ENCODE measurements around the gene CHD2.
A peak's percentile ranks its signal among the peaks of the same experiment; 100 is the strongest.
"Not testable (repeated sequence)": the region's sequence is repeated elsewhere in the genome, so short reads cannot be mapped to it uniquely, and the experiment has no call there.

The CHD2 gene

DNA sequence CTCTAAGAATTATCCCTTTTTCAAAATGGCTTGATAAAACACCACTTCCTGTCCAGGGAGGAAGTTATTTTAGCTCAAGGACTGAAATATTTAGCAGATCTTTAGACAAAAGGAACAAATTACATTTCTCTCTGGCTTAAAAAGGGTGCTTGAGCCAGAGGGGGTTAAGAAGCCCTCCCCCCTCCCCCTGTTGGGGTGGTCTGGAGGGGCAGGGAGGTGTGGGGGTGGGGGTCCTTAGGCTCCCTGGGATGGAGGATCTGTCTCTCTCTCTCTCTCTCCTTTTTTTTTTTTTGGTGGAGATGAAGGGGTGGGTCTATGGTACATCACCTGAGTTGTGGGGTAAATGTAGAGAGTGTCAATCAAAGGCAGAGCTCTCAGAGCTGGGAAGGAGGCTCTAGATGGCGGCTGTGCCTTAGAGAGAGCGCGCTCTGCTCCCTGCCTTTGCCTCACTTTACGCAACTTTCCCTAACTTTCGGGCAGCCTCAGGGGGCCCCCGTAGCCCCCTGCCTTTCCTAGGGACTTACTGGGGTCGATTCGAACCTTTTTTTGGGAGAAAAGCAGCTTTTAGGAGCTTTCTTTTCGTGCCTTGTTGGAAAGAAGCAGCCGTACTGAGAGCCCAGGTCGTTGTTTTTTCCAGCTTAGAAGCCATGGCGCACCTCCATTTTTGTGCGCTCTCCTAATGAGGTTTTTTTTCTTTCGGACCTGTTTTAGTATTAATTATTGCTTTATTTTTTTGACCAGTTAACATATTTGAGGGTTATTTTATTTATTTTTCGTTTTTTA, at the start of gene CHD2:
CHD2 (plus strand) TSS at position 377 of the 783 bp plus-strand sequence. CDS start 914 bp downstream, outside the sequence.
- H3K27me3 ChIP-seq (ENCODE audit: control insufficient read depth, insufficient read depth, low read length), result no peaks in the 10 kb centered on the region
- H3K4me3 ChIP-seq (ENCODE audit: low read depth, low read length), result peak within 1 kb of the TSS; percentile 99
- peak within 1 kb of the TSS; percentile 100 for H3K9ac ChIP-seq (ENCODE audit: low read depth, low read length)
- H3K36me3 ChIP-seq (ENCODE audit: control insufficient read depth, insufficient read depth, low read length), result peaks cover 51% of the 10 kb centered on the region
- peak within 1 kb of the TSS; percentile 100 for H3K27ac ChIP-seq (ENCODE audit: low read depth, low read length)
- H3K4me1 ChIP-seq (ENCODE audit: control insufficient read depth, insufficient read depth, low read length), result peaks cover 10% of the 10 kb centered on the region
- no peaks in the 10 kb centered on the region for H3K9me3 ChIP-seq (ENCODE audit: control insufficient read depth, insufficient read depth, low read length)

DNA sequence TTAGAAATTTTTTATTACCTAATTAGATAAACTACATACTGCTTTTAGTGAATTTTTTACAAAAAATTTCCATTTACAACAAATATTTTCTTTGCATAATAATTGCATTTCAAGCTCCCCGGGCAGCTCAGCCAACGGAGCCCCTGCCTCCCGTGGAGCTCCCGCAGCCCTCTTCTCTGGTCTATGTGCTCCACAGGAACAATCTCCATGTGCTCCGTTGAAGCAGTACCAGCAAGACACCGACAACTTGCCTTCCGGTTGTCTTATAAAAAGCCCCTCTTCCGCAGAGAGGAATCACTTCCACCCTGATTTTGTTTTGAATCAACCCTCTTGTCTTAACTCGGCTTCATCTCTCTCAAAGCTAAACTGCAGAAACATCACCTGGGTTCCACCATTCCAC, 46.9 kb upstream of the CHD2 start:
- H3K4me3 ChIP-seq (ENCODE audit: low read depth, low read length), result no peak overlapping the region
- H3K27me3 ChIP-seq (ENCODE audit: control insufficient read depth, insufficient read depth, low read length), result no peaks in the 10 kb centered on the region

DNA sequence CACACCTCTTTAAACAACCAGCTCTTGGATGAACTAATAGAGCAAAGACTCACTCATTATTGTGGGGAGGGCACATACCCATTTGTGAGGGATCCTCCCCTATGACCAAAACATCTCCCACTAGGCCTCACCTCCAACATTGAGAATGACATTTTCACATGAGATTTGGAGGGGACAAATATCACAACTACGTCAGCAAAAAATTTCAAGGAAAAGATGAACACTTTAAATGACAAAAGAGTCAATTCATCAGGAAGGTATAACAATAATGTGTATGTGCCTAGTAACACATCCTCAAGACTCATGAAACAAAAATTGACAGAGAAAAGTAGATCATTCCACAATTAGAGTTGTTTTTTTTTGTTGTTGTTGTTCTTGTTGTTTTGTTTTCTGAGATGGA, 38.4 kb upstream of the CHD2 start:
- Histone ChIP-seq H3K9ac (ENCODE audit: low read depth, low read length) (no peak overlapping the region), H3K4me1 (ENCODE audit: control insufficient read depth, insufficient read depth, low read length) (no peaks in the 10 kb centered on the region), H3K27ac (ENCODE audit: low read depth, low read length) (no peak overlapping the region), H3K27me3 (ENCODE audit: control insufficient read depth, insufficient read depth, low read length) (no peaks in the 10 kb centered on the region), H3K9me3 (ENCODE audit: control insufficient read depth, insufficient read depth, low read length) (no peaks in the 10 kb centered on the region), H3K36me3 (ENCODE audit: control insufficient read depth, insufficient read depth, low read length) (no peaks in the 10 kb centered on the region), H3K4me3 (ENCODE audit: low read depth, low read length) (no peak overlapping the region)

More for the DNA sequence above, 46.9 kb upstream of the CHD2 start:
- H3K9me3 ChIP-seq (ENCODE audit: control insufficient read depth, insufficient read depth, low read length), result no peaks in the 10 kb centered on the region
- no peak overlapping the region for H3K27ac ChIP-seq (ENCODE audit: low read depth, low read length)
- no peak overlapping the region for H3K9ac ChIP-seq (ENCODE audit: low read depth, low read length)
- H3K4me1 ChIP-seq (ENCODE audit: control insufficient read depth, insufficient read depth, low read length), result no peaks in the 10 kb centered on the region
- H3K36me3 ChIP-seq (ENCODE audit: control insufficient read depth, insufficient read depth, low read length), result no peaks in the 10 kb centered on the region

- no peaks in the 10 kb centered on the region for H3K9me3 ChIP-seq (ENCODE audit: control insufficient read depth, insufficient read depth, low read length)
- no peak overlapping the region for H3K27ac ChIP-seq (ENCODE audit: low read depth, low read length)
- no peaks in the 10 kb centered on the region for H3K36me3 ChIP-seq (ENCODE audit: control insufficient read depth, insufficient read depth, low read length)
- no peaks in the 10 kb centered on the region for H3K27me3 ChIP-seq (ENCODE audit: control insufficient read depth, insufficient read depth, low read length)
- H3K9ac ChIP-seq (ENCODE audit: low read depth, low read length), result no peak overlapping the region
- H3K4me3 ChIP-seq (ENCODE audit: low read depth, low read length), result no peak overlapping the region
- H3K4me1 ChIP-seq (ENCODE audit: control insufficient read depth, insufficient read depth, low read length), result no peaks in the 10 kb centered on the region
Observed at GRCh38 chr15:92864127-92864814, 35.9 kb upstream of the CHD2 start.

DNA sequence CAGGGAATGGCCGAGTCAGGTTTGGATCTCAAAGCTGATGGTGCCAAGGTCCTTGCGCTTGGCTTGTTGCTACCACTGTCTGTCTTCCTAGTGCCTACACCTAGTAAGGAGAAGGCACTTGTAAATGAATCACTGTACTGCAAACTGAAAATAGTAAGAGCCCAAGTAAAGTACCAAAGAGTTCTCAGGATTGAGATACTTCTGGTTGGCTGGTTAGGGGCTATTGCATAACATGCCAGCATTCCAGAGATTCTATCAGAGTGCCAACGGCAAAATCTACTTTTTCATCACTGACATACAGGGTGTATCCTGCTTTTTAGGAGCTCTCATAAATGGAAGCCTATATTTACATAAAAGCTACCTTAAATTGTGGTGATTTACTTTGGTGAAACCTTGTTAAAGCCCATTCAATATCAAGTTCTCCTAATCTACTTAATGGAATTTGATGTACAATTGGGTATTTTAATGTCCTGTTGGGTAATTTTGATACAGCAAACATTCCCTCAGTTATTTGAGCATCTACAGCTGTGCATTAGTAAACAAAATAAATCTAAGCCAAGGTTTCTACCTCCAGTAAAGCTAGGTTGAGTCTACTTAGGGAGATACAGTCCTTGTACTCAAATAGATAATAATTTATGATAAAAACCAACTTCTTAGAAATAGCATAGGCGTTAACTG, 30.7 kb upstream of the CHD2 start:
- no peak overlapping the region for H3K27ac ChIP-seq (ENCODE audit: low read depth, low read length)
- H3K9ac ChIP-seq (ENCODE audit: low read depth, low read length), result no peak overlapping the region
- no peak overlapping the region for H3K4me3 ChIP-seq (ENCODE audit: low read depth, low read length)
- no peaks in the 10 kb centered on the region for H3K4me1 ChIP-seq (ENCODE audit: control insufficient read depth, insufficient read depth, low read length)
- H3K9me3 ChIP-seq (ENCODE audit: control insufficient read depth, insufficient read depth, low read length), result no peaks in the 10 kb centered on the region
- no peaks in the 10 kb centered on the region for H3K27me3 ChIP-seq (ENCODE audit: control insufficient read depth, insufficient read depth, low read length)
- H3K36me3 ChIP-seq (ENCODE audit: control insufficient read depth, insufficient read depth, low read length), result no peaks in the 10 kb centered on the region

DNA sequence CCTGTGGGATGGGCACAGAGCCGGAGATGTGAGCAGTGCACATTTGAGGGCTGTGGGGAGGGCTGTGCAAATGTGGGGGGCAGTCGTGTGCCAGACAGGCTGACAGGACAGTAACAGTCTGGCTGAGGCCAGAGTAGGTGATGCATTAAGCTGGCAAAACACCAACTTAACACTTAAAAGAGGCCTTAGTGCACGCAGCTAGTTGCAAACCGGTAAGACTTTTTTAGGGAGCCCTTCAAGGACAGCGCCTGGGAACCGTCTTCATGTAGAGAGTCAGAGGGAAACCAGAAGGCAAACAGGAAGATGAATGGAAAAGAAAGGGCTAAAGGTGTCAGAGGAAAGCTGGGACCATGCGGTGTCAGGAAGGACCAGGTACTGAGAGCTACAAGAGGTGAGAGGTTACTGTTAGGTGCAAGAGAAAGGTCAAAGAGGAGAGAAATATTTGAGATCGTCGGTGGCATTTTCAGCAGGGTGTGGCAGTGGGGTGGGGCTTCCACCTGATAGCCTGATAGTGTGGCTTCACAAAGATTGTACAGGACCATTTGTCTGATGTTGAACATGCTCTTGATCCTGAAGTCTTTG, 30.0 kb upstream of the CHD2 start:
- Histone ChIP-seq H3K27ac (ENCODE audit: low read depth, low read length) (no peak overlapping the region), H3K4me3 (ENCODE audit: low read depth, low read length) (no peak overlapping the region), H3K36me3 (ENCODE audit: control insufficient read depth, insufficient read depth, low read length) (no peaks in the 10 kb centered on the region), H3K27me3 (ENCODE audit: control insufficient read depth, insufficient read depth, low read length) (no peaks in the 10 kb centered on the region), H3K4me1 (ENCODE audit: control insufficient read depth, insufficient read depth, low read length) (no peaks in the 10 kb centered on the region), H3K9ac (ENCODE audit: low read depth, low read length) (no peak overlapping the region), H3K9me3 (ENCODE audit: control insufficient read depth, insufficient read depth, low read length) (no peaks in the 10 kb centered on the region)

DNA sequence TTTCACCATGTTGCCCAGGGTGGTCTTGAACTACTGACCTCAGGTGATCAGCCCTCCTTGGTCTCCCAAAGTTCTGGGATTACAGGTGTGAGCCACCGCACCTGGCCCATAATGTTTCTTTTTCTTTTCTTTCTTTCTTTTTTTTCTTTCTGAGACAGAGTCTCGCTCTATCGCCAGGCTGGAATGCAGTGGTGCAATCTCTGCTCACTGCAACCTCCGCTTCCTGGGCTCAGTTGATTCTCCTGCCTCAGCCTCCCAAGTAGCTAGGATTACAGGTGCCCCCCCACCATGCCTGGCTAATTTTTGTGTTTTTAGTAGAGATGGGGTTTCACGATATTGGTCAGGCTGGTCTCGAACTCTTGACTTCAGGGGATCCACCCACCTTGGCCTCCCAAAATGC, 27.2 kb upstream of the CHD2 start:
- not testable (repeated sequence) for H3K27me3 ChIP-seq (ENCODE audit: control insufficient read depth, insufficient read depth, low read length); H3K36me3 ChIP-seq (ENCODE audit: control insufficient read depth, insufficient read depth, low read length); H3K4me1 ChIP-seq (ENCODE audit: control insufficient read depth, insufficient read depth, low read length); H3K27ac ChIP-seq (ENCODE audit: low read depth, low read length); H3K9ac ChIP-seq (ENCODE audit: low read depth, low read length); H3K9me3 ChIP-seq (ENCODE audit: control insufficient read depth, insufficient read depth, low read length); H3K4me3 ChIP-seq (ENCODE audit: low read depth, low read length)

- no peak overlapping the region for H3K27ac ChIP-seq (ENCODE audit: low read depth, low read length)
- H3K4me3 ChIP-seq (ENCODE audit: low read depth, low read length), result no peak overlapping the region
- peaks cover 29% of the 10 kb centered on the region for H3K4me1 ChIP-seq (ENCODE audit: control insufficient read depth, insufficient read depth, low read length)
- no peak overlapping the region for H3K9ac ChIP-seq (ENCODE audit: low read depth, low read length)
- H3K27me3 ChIP-seq (ENCODE audit: control insufficient read depth, insufficient read depth, low read length), result no peaks in the 10 kb centered on the region
- H3K36me3 ChIP-seq (ENCODE audit: control insufficient read depth, insufficient read depth, low read length), result no peaks in the 10 kb centered on the region
- no peaks in the 10 kb centered on the region for H3K9me3 ChIP-seq (ENCODE audit: control insufficient read depth, insufficient read depth, low read length)
Observed at GRCh38 chr15:92877000-92877399, 23.1 kb upstream of the CHD2 start.

GRCh38 chr15:92877416-92877815, 22.7 kb upstream of the CHD2 start:
- Histone ChIP-seq H3K27me3 (ENCODE audit: control insufficient read depth, insufficient read depth, low read length) (no peaks in the 10 kb centered on the region), H3K27ac (ENCODE audit: low read depth, low read length) (no peak overlapping the region), H3K4me3 (ENCODE audit: low read depth, low read length) (no peak overlapping the region), H3K4me1 (ENCODE audit: control insufficient read depth, insufficient read depth, low read length) (peaks cover 30% of the 10 kb centered on the region), H3K9ac (ENCODE audit: low read depth, low read length) (no peak overlapping the region), H3K36me3 (ENCODE audit: control insufficient read depth, insufficient read depth, low read length) (no peaks in the 10 kb centered on the region), H3K9me3 (ENCODE audit: control insufficient read depth, insufficient read depth, low read length) (no peaks in the 10 kb centered on the region)

- Histone ChIP-seq H3K4me1 (ENCODE audit: control insufficient read depth, insufficient read depth, low read length) (peaks cover 30% of the 10 kb centered on the region), H3K4me3 (ENCODE audit: low read depth, low read length) (no peak overlapping the region), H3K36me3 (ENCODE audit: control insufficient read depth, insufficient read depth, low read length) (peaks cover 2% of the 10 kb centered on the region; the same call in 1 of the 2 replicates), H3K27ac (ENCODE audit: low read depth, low read length) (no peak overlapping the region), H3K9me3 (ENCODE audit: control insufficient read depth, insufficient read depth, low read length) (no peaks in the 10 kb centered on the region), H3K9ac (ENCODE audit: low read depth, low read length) (no peak overlapping the region), H3K27me3 (ENCODE audit: control insufficient read depth, insufficient read depth, low read length) (no peaks in the 10 kb centered on the region)
Observed at GRCh38 chr15:92878593-92879053, 21.5 kb upstream of the CHD2 start.

Data from HUES48 (cell line).